Measurements from ENCODE around the gene SYCE3.
A peak's percentile ranks its signal among the peaks of the same experiment; 100 is the strongest.

Gene SYCE3

DNA sequence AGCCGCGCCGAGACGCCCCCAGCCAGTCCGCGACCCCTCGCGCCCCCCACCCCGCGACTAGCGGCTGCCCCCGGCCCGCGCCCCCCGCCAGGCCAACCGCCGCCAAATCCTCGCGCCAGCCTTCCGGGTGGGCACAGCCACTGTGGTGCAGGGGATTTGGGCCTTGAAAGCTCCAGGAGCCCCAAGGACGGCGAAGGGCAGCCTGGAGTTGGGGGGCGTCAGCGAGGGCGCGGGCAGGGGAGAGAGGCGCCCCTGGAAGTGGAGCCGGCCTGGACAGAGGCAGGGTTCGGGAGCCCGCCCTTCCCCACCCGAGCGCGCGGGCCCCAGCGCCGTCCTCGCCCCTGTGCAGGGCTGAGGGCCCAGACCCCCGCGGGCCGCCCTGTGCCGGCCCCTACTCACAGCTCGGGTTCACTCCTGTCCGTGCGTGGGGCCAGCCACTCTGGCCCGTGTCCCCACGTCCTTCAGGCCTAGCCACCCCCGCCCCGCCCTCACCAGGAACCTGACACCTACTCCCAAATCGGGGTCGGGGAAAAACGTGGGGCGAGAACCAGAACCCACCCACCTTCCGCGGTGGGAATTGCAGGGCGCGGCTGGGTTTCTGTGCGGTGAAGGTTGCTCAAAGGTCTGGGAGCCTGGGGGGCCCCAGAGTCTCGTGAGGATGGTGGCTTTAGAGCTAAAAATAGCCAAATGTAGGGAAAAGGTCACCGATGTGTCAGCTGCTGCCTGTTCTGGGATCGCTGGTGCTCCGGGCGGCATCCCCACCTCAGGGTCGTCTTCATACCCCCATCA is 15.5 kb upstream of the SYCE3 start, which contains the start of gene CPT1B:
CPT1B (minus strand) TSS at position 441 of the 789 bp plus-strand sequence. CDS start 512 bp downstream, outside the sequence.
- no peak within 1 kb of the TSS for H3K4me3 ChIP-seq (ENCODE audit: low read depth, low read length)
- DNase-seq (ENCODE audit: low read depth) = no peak

DNA sequence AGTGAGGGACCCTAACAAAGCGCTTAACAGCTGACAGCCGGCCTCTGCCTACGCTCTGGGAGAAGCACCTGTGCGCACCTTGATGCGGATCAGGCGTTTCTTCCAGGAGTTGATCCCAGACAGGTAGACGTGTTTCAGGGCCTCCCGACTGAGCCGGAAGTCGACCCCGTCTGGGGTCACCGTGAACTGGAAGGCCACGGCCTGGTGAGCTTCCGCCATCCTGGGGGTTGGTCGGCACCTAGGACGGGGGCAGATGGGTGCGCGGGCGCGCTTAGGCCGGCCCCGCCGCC is 14.9 kb upstream of the SYCE3 start:
- no peak for DNase-seq (ENCODE audit: low read depth)
- no peak overlapping the region for H3K4me3 ChIP-seq (ENCODE audit: low read depth, low read length)

DNA sequence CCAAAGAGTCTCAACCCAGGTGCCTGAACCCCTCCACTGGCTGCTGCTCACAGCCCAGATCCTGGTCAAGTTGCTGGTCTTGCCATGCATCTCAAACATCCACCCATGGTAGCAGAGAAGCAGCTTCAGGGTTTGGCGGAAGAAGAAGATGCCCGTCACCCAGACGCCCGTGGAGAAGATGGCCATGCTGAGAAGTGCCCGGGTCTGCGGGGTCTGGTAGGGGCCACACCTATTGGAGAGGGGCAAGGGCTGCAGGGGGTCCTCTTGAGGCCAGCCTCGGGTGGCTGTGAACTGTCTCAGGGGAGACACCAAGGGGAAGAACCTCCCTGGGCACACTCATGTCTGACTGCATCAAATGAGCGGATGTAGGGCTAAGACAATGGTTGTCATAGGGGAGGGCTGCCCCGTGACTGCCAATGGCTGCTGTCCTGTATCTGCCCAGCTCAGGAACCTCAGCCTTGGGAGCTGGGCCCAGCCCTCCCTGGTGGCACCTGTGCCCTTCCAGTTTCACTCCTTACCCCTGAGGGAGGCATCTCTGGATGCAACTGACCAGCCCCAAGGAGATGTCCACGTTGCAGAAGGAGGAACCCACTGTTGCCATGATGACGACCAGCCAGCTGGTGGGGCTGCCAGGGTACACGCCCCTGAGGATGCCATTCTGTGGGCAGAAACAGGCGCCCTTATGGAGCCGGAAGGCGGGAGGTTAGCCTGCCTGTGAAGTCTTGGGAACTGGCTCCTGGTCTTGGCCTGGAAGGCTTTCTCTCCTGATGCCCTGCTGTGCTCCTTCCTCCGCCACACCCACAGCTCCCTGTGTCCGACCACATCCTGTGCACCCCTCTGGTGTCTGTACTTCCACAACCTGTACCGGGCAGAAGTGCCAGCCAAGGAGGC is 14.3 kb upstream of the SYCE3 start:
- H3K4me3 ChIP-seq (ENCODE audit: low read depth, low read length) = no peak overlapping the region
- no peak for DNase-seq (ENCODE audit: low read depth)

DNA sequence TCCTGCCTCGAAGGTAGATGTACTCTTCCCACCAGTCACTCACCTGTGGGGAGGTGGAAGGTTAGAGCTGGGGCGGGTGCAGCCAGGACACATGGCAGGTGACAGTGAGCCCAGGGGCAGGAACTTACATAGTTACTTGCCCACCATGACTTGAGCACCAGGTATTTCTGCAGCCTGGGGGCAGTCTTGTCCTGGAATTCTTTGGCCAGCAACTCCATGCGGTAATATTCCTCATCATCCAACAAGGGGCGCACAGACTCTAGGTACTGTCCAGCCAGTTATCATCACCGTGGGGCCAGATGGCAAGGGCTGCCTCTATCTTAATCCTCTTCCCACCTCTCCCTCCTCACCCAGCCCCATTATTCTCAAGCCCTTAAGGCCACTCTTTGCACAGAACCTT is 13.4 kb upstream of the SYCE3 start:
- no peak overlapping the region for H3K4me3 ChIP-seq (ENCODE audit: low read depth, low read length)
- no peak for DNase-seq (ENCODE audit: low read depth)

DNA sequence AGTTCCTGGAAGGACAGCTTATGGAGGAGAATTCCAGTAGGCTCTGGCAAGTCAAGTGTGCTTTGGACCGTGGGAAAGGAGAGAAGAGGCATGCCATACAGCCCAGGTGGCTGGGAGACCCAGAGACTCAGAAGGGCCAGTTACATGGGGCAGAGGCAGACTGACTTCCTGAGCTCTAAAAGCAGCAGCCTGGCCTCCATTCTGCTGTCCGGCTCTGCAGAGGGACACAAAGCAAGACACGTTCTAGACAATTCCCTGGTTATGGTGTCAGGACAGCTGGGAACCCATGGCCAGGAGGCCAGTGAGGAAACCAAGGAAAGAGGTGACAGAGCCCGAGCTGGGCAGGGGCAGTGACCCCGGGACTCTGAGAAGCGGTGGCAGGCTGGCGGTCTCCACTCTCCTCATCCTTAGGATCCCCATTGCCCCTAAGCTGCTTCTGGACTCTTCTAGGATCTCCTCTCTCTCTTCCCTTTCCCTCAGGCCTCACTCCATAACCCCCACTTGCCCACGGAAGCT is 12.8 kb upstream of the SYCE3 start:
- H3K4me3 ChIP-seq (ENCODE audit: low read depth, low read length) = no peak overlapping the region
- no peak for DNase-seq (ENCODE audit: low read depth)

DNA sequence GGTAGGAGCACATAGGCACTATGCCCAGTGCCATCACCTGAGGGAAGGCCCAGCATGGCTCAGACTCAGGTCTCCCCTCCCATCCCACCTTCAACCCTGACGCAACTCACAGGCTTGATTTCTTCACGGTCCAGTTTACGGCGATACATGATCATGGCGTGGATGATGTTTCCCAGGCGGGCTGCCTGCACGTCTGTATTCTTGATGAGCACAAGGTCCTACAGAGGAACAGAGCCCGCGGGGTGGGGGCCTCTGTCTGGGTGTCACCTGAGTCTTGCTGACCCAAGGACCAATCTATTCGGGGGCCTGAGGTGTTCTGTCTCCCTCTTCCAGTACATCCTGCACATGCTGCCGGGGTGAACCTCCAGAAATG is 11.7 kb upstream of the SYCE3 start:
- no peak for DNase-seq (ENCODE audit: low read depth)
- H3K4me3 ChIP-seq (ENCODE audit: low read depth, low read length) = no peak overlapping the region

DNA sequence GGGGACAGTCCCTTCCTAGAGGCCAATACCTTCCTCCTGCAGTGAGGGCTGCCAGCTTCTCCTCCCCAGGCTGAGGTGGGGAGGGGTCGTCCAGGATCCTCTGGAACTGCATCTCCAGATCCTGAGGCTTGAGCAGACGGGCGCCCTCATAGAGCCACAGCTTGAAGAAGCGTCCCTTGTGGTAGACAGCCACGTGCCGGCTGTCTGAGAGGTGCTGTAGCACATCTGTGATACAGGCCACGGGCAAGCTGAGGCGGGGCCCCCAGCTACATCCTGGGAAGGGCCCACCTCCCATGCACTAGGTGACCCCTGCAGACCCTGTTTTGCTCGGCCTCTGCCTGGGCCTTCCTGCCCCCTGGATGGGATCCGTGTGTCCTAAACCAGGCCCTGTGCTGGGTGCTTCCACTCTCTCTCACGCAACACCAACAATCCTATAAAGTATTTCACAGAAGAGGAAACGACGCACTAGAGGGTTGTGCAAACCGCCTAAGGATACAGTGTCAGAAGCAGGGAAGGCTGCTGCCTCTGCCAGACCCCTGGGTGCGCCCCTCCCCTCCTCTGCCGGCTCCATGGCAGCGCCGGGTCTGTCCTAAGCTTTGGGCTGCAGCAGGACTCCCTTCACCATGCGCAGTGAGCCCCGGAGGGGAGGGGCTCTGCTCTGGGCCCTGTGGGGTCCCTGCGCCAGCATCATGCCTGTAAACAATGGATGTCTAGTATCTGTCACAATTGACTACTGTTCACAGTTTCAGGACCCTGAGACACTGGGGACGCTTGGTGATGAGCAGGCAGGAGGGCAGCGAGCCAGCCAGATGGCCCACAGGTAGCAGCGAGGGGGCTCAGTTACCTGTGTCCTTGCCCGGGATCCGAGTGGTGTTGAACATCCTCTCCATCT is 11.0 kb upstream of the SYCE3 start:
- DNase-seq (ENCODE audit: low read depth) = no peak
- no peak overlapping the region for H3K4me3 ChIP-seq (ENCODE audit: low read depth, low read length)

DNA sequence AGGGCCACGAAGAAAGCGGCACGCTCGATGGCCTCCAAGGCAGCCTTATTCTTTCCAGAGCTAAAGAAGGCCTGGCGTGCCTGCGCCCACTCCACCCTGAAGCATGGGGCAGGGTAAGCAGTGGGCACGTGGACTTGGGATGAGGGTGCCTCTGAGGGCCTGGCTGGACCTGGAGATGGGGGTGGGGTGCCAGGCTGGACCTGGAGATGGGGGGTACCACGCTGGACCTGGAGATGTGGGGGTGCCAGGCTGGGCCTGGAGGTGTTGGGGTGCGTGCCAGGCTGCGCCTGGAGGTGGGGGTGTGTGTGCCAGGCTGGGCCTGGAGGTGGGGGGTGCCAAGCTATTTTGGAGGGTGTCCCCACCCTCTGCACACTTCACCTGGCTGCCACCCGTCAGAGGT is 10.2 kb upstream of the SYCE3 start:
- DNase-seq (ENCODE audit: low read depth) = no peak
- H3K4me3 ChIP-seq (ENCODE audit: low read depth, low read length) = no peak overlapping the region

DNA sequence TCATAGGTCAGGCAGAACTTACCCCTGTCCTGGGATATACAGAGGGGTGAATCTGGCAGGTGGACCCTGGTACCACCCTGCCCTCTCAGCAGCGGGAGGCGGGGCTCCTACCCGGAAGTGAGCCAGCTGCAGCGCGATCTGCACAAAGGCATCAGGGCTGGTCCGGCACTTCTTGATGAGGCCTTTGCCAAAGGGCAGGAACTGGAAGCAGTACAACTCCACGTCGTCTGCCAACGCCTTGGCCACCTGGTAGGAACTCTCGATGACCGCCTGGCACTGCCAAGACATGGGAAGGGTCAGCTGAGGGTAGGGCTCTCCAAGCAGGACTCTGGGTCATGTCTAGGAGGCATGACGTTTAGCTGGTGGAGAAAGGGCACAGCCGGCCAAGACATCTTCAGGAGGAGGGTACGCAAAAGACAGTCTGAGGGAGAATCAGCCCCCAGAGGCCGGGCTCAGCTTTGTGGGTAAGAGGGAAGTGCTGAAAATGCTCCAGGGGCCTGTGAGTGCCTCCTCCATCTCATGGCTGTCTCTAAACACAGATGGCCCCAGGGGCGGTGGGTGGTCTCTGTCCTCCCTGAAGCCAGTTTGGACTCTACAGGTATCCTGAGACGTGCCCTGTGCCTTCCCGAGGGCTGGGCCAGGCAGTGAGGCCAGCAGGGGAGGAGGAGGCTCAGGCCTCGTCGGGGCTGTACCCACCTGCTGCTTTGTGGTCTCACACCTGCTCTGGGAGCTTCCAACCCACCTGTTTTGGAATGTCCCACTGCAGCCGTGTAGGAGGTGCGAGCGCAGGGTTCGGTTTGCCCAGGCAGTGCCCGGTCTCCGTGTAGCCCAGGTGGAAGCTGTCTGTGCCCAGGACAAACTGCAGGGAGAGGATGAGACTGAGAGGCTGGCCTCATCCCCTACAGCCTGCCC is 8.8 kb upstream of the SYCE3 start:
- no peak overlapping the region for H3K4me3 ChIP-seq (ENCODE audit: low read depth, low read length)
- no peak for DNase-seq (ENCODE audit: low read depth)

DNA sequence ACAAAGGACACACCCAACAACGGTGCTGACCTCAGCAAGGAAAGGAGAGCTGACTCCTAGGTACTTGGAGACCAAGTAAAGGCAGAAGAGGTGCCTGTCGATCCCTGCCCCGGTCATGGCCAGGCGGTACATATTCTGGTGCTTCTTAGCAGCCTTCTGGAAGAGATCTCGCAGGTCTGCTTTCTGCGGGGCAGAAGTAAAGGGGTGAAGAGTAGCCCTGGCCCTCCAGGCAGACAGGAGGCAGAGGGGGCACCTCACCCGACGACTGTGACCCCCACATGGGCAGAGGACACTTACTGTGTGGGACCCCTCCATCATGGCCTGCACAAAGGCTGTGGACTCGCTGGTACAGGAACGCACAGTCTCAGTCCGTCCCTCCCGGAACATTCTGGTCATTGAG is 8.1 kb upstream of the SYCE3 start:
- H3K4me3 ChIP-seq (ENCODE audit: low read depth, low read length) = no peak overlapping the region
- DNase-seq (ENCODE audit: low read depth) = no peak

DNA sequence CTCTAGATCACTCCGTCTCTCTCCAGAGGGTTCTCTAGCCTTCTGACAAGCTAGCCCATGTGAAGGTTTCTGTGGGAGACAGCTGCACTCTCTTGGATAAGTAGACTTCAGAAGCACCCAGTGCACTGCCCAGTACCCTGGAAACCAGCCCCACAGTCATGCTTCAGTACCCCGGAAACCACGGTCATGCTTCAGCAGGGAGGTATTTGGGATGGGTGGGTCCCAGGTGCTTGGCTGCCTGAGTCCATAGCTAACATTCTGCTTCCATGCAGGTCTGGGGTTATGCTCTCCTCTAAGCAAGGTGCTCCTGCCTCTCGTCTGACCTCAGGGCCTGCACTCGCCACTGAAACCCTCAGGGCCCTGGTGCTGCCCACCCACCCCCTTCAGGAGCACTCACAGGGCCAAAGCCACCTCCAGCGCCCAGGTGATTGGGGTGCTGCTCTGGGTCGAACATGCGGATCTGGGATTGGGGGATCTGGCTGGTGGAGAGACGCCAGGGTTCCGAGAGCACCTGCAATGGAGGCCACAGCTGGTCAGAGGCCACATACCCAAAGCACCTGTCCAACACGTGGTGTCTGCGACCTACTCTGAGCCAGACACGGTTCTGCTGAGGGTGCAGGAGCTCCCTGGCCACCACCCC is 7.3 kb upstream of the SYCE3 start:
- DNase-seq (ENCODE audit: low read depth) = no peak
- H3K4me3 ChIP-seq (ENCODE audit: low read depth, low read length) = no peak overlapping the region

DNA sequence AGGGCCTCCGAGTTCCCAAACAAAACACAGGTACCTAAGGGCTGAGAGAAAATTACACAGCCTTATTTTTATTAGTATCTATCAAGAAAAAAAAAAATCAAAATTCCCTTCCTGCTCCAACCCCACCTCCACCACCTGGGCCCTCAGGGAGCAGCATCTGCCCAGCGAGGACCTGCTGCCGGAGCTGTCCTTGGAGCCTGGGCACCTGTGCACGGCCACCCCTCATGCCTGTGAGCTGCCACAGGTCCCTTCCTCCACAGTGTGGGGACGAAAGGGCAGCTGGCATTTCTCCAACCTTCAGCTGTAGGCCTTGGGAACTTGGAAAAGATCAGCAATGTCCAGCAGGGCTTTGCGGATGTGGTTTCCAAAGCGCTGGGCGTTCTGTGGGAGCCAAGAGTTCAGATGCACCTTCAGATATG is 6.3 kb upstream of the SYCE3 start:
- DNase-seq (ENCODE audit: low read depth) = no peak
- no peak overlapping the region for H3K4me3 ChIP-seq (ENCODE audit: low read depth, low read length)

DNA sequence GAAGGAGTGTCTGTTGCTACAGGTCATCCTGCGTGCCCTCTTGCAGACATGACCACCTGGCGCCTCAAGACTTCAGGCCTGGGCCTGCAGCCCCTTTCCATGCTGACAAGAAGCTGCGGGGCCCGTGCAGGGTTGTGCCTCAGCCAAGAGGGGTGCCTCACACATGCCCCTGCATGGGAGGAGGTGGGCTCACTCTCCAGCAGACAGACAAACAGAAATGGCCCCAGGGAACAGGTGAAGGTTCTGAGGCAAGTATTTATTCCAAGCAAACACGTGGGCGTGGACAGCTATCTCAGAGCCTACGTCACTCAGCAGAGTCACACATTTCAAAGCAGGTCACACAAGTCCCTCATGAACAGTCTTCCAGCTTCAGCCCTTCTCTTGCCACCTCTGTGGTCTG is 5.9 kb upstream of the SYCE3 start:
- no peak overlapping the region for H3K4me3 ChIP-seq (ENCODE audit: low read depth, low read length)
- DNase-seq (ENCODE audit: low read depth) = no peak

DNA sequence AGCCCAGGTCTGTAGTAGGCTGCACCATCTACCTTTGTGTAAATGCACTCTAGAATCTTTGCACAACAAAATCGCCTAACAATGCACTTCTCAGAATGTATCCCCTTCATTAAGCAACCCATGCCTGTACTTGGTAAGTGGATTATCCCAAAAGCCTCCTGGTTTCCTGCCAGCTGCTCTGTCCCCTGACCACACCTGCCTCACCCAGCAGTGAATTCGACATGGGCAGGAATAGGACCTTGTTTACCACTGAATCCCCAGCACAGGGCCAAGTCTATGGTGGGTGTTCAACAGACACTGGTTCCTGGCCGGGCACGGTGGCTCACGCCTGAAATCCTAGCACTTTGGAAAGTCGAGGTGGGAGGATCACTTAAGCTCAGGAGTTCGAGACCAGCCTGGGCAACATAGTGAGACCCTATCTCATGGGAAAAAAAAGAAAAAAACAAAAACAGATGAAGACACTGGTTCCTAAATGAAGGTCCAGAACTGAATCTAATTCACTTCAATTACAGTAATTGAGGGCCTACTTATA is 5.1 kb upstream of the SYCE3 start:
- no peak for DNase-seq (ENCODE audit: low read depth)

DNA sequence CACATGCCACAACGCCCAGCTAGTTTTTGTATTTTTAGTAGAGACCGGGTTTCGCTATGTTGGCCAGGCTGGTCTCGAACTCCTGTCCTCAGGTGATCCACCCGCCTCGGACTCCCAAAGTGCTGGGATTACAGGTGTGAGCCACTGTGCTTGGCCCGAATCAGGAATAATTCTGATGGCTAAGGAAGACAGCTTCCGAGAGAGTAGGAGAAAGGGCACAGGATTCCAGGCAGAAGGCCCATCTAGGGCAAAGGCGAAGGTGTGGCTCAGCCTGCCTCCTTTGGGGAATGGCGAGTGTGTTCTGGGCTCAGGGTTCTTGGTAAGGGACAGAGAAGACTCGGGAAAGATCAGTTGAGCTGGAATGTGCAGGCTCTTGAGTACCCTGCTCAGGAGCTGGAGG is 1.6 kb upstream of the SYCE3 start:
- no peak for DNase-seq (ENCODE audit: low read depth)
- H3K4me3 ChIP-seq (ENCODE audit: low read depth, low read length) = no peak overlapping the region

More for the DNA sequence above, 5.1 kb upstream of the SYCE3 start:
- H3K4me3 ChIP-seq (ENCODE audit: low read depth, low read length) = no peak overlapping the region

DNA sequence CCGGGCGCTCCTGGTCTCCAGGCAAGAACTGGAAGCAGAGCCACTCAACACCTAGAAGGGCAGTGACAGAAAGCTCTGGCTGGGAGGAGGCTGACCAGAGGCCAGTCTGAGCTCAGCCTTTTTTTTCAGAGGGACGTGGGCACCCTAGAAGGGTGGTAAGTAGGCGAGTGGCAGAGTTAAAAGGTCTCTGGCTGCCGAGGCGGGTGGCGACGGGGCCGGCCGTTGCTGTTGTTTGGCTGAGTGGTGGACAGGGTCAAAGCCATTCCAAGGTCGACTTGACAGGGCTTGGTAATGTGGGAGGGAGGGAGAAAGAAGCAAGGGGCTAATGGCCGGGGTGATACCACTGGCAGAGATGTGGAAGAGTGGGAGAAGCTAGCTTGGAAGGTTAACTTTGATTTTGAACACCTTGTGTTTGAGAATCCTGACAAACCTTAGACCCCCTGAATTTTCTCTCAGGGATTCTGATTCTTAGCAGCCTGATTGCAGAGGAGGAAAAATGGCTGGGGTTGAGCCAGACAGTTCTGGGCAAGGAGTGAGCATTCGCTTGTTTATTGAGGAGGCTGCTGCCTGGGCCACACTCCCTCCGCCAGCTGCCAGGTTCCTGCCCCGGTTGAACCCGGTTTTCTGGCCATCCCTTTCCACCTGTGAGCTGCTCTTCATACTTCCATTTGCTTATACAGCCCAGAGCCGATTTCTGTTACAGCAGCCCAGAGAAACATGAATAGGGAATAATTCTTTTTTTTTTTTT is 868 bp upstream of the SYCE3 start:
- H3K4me3 ChIP-seq (ENCODE audit: low read depth, low read length) = peak overlapping the region; percentile 62
- DNase-seq (ENCODE audit: low read depth) = no peak

All from skeletal muscle cell (primary cell).